Loucy (cell line): ENCODE results near the gene TMEM225B.

Experiments used
- H2AFZ ChIP-seq: fragments of 200-600 bp; sonication (generic); 2 replicates; pipeline ENCODE4 v1.6.0; 2016; ENCODE audit warnings: antibody characterized with exemption, mild to moderate bottlenecking, low read length, moderate library complexity
- H3F3A ChIP-seq: fragments of 200-600 bp; 2 replicates; pipeline ENCODE4 v1.6.0; 2016; ENCODE audit warnings: antibody characterized with exemption, low read depth, mild to moderate bottlenecking
- H3K27me3 ChIP-seq: fragments of 200-600 bp; sonication (generic); 2 replicates; pipeline ENCODE4 v1.6.1; 2014; ENCODE audit warnings: low read length, mild to moderate bottlenecking; ENCODE audit not compliant: insufficient read depth, poor library complexity, severe bottlenecking
- H3K36me3 ChIP-seq: fragments of 200-600 bp; sonication (generic); 2 replicates; pipeline ENCODE4 v1.6.1; 2016; ENCODE audit warnings: low read length; ENCODE audit not compliant: insufficient read depth
- H3K4me1 ChIP-seq: fragments of 200-600 bp; sonication (generic); 2 replicates; pipeline ENCODE4 v1.5.1; 2014; ENCODE audit warnings: low read length, mild to moderate bottlenecking; ENCODE audit not compliant: insufficient read depth, poor library complexity, severe bottlenecking
- H3K4me2 ChIP-seq: fragments of 200-600 bp; sonication (generic); 2 replicates; pipeline ENCODE4 v1.6.0; 2014; ENCODE audit warnings: antibody characterized with exemption, low read length, low read depth, mild to moderate bottlenecking; ENCODE audit not compliant: poor library complexity, severe bottlenecking
- H3K4me3 ChIP-seq: fragments of 200-600 bp; sonication (generic); 2 replicates; pipeline ENCODE4 v1.5.1; 2014; ENCODE audit warnings: low read length, mild to moderate bottlenecking, mixed read lengths; ENCODE audit not compliant: poor library complexity, severe bottlenecking
- H3K79me2 ChIP-seq: fragments of 200-600 bp; sonication (generic); 2 replicates; pipeline ENCODE4 v1.6.1; 2014; ENCODE audit warnings: low read length; ENCODE audit not compliant: insufficient read depth
- H3K9ac ChIP-seq: fragments of 200-600 bp; sonication (generic); 2 replicates; pipeline ENCODE4 v1.6.0; 2014; ENCODE audit warnings: mild to moderate bottlenecking, low read depth, low read length, moderate library complexity; ENCODE audit not compliant: poor library complexity, severe bottlenecking
- H3K9me2 ChIP-seq: fragments of 200-600 bp; sonication (generic); replicated peaks from 2 replicates; pipeline ENCODE4 v1.6.1; 2016; ENCODE audit warnings: low read depth, low read length, mixed read lengths
- H3K9me3 ChIP-seq: fragments of 200-600 bp; sonication (generic); 2 replicates; pipeline ENCODE4 v1.6.1; 2014; ENCODE audit warnings: mild to moderate bottlenecking, antibody characterized with exemption, low read length, low read depth; ENCODE audit not compliant: insufficient read depth
- H4K20me1 ChIP-seq: fragments of 200-600 bp; sonication (generic); 2 replicates; pipeline ENCODE4 v1.6.0; 2014; ENCODE audit warnings: antibody characterized with exemption, low read length, mild to moderate bottlenecking; ENCODE audit not compliant: insufficient read depth, poor library complexity, severe bottlenecking
- EZH2phosphoT487 ChIP-seq: fragments of 200-600 bp; IDR thresholded peaks from 2 replicates; pipeline ENCODE4 v1.6.1; 2018; ENCODE audit warnings: antibody characterized with exemption, mild to moderate bottlenecking, moderate library complexity, borderline replicate concordance
- TF ChIP-seq, protein P1 (sequence below): fragments of 200-600 bp; sonication (generic); conservative IDR thresholded peaks from 2 replicates; pipeline ENCODE4 v1.5.1; 2014; ENCODE audit warnings: mild to moderate bottlenecking, antibody characterized with exemption, low read length

TMEM225B gene

DNA sequence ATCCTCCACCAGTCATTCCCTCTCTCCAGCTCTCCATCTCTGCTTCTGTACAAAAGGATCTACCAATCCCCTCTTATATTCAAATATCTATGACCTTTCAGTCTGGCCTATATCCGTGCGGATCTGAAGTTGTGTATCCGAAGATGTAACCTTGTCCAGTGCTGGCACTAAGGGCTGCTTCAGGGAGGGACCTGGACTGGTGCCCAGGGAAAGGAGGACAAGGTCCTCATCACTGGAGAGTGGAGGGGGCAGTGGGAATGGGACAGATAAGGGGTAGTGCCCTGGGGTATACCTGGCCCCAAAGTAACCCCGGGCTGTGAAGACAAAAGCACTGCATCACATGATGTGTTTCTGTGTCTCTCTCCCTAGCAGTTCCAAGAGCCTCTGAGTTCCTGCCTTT is 1.8 kb downstream of the TMEM225B start:
- H4K20me1 ChIP-seq = no peaks in the 10 kb centered on the region
- no peaks in the 10 kb centered on the region for H3K79me2 ChIP-seq
- H3K27me3 ChIP-seq = no peaks in the 10 kb centered on the region
- no peaks in the 10 kb centered on the region for H3F3A ChIP-seq
- H3K9ac ChIP-seq = no peak overlapping the region
- no peaks in the 10 kb centered on the region for H3K36me3 ChIP-seq
- no peaks in the 10 kb centered on the region for H3K9me2 ChIP-seq
- H3K4me2 ChIP-seq = no peak overlapping the region
- no peak overlapping the region for H3K4me3 ChIP-seq
- TF ChIP-seq EZH2phosphoT487 = no peak
- TF ChIP-seq, protein P1, sequence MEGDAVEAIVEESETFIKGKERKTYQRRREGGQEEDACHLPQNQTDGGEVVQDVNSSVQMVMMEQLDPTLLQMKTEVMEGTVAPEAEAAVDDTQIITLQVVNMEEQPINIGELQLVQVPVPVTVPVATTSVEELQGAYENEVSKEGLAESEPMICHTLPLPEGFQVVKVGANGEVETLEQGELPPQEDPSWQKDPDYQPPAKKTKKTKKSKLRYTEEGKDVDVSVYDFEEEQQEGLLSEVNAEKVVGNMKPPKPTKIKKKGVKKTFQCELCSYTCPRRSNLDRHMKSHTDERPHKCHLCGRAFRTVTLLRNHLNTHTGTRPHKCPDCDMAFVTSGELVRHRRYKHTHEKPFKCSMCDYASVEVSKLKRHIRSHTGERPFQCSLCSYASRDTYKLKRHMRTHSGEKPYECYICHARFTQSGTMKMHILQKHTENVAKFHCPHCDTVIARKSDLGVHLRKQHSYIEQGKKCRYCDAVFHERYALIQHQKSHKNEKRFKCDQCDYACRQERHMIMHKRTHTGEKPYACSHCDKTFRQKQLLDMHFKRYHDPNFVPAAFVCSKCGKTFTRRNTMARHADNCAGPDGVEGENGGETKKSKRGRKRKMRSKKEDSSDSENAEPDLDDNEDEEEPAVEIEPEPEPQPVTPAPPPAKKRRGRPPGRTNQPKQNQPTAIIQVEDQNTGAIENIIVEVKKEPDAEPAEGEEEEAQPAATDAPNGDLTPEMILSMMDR = no peak
- no peak overlapping the region for H2AFZ ChIP-seq
- H3K4me1 ChIP-seq = no peaks in the 10 kb centered on the region
- no peaks in the 10 kb centered on the region for H3K9me3 ChIP-seq

DNA sequence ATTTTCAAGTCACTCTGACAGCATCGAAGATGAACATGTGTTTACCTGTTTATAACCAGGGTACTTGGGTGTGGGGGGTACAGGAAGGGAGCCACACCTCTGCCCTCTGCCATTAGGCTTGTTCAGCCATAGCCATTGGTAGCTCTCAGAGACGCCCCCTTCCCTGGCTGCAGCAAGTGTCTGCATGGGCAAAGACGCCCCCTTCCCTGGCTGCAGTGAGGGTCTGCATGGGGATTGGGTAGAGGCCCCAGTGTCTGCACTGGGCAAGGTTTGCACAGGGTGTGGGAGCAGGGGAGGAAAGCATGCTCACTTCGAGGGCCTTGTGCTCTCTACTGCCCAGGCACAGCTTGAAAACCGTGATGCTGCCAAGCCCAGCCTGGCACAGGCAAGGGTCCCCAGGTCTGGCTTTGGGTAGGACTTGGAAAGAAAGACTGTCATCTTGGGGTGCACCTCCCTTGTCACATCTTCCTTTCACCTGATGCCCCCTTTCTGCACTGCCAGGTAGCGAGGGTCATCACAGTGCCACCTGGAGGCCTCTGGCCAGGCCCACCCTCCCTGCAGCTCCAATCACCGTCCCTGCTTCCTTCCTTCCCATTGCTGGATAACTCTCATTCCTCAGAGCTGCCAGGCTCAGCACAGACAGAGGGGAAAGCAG is 3.7 kb downstream of the TMEM225B start:
- Histone ChIP-seq H3K36me3 (no peaks in the 10 kb centered on the region), H3K9me2 (no peaks in the 10 kb centered on the region), H3K9me3 (no peaks in the 10 kb centered on the region), H3K27me3 (no peaks in the 10 kb centered on the region), H3K4me2 (no peak overlapping the region), H3K79me2 (no peaks in the 10 kb centered on the region), H3K4me1 (no peaks in the 10 kb centered on the region), H3K4me3 (no peak overlapping the region), H2AFZ (no peak overlapping the region), H3K9ac (no peak overlapping the region), H3F3A (no peaks in the 10 kb centered on the region), H4K20me1 (no peaks in the 10 kb centered on the region)
- TF ChIP-seq, protein P1 = no peak; the same call in 1 of the 2 replicates

DNA sequence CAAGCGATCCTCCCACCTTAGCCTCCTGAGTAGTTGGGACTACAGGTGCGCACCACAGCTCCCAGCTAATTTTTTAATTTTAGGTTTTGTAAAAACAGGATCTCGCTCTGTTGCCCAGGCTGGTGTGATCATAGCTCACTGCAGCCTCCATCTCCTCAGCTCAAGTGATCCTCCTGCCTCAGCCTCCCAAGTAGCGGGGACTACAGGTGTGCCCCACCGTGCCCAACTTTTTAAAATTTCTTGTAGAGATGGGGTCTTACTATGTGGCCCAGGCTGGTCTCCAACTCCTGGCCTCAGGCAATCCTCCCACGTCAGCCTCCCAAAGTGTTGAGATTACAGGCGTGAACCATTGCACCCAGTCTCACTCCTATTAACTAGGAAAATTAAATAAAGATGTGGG is 7.5 kb downstream of the TMEM225B start:
- H3K9ac ChIP-seq = no peak overlapping the region
- no peaks in the 10 kb centered on the region for H4K20me1 ChIP-seq
- no peak overlapping the region for H3K4me3 ChIP-seq
- H3K4me2 ChIP-seq = no peak overlapping the region
- H3K79me2 ChIP-seq = no peaks in the 10 kb centered on the region
- no peak for TF ChIP-seq EZH2phosphoT487
- TF ChIP-seq, protein P1 = no peak
- H3K4me1 ChIP-seq = no peaks in the 10 kb centered on the region
- H3K36me3 ChIP-seq = no peaks in the 10 kb centered on the region
- H3K27me3 ChIP-seq = no peaks in the 10 kb centered on the region
- no peaks in the 10 kb centered on the region for H3K9me2 ChIP-seq
- H3K9me3 ChIP-seq = no peaks in the 10 kb centered on the region
- no peaks in the 10 kb centered on the region for H3F3A ChIP-seq
- no peak overlapping the region for H2AFZ ChIP-seq
